ENCODE results near the gene ALCAM.

ALCAM gene

GRCh38 chr3:105328338-105328730, 38.4 kb upstream of the ALCAM start:
- no peak for TF ChIP-seq CTCF (conservative IDR thresholded peaks at IDR 0.05; ENCODE audit: control insufficient read depth, insufficient read depth, low read depth, low read length)

GRCh38 chr3:105332961-105333360, 33.7 kb upstream of the ALCAM start:
- TF ChIP-seq CTCF (conservative IDR thresholded peaks at IDR 0.05; ENCODE audit: control insufficient read depth, insufficient read depth, low read depth, low read length): no peak
- DNase-seq (ENCODE audit: low read depth): no peak
- H3K4me3 ChIP-seq (ENCODE audit: control insufficient read depth, low read depth, low read length): no peak overlapping the region

More at GRCh38 chr3:105328338-105328730, 38.4 kb upstream of the ALCAM start:
- peak; percentile 34 for DNase-seq (ENCODE audit: low read depth)
- H3K4me3 ChIP-seq (ENCODE audit: control insufficient read depth, low read depth, low read length): no peak overlapping the region

- peak; percentile 46 for DNase-seq (ENCODE audit: low read depth)
- TF ChIP-seq CTCF (conservative IDR thresholded peaks at IDR 0.05; ENCODE audit: control insufficient read depth, insufficient read depth, low read depth, low read length): no peak
- H3K4me3 ChIP-seq (ENCODE audit: control insufficient read depth, low read depth, low read length): no peak overlapping the region
Measured at GRCh38 chr3:105334138-105334882, 32.4 kb upstream of the ALCAM start.

- no peak overlapping the region for H3K4me3 ChIP-seq (ENCODE audit: control insufficient read depth, low read depth, low read length)
- DNase-seq (ENCODE audit: low read depth): no peak
- TF ChIP-seq CTCF (conservative IDR thresholded peaks at IDR 0.05; ENCODE audit: control insufficient read depth, insufficient read depth, low read depth, low read length): no peak
Measured at GRCh38 chr3:105339946-105340345, 26.8 kb upstream of the ALCAM start.

- no peak for TF ChIP-seq CTCF (conservative IDR thresholded peaks at IDR 0.05; ENCODE audit: control insufficient read depth, insufficient read depth, low read depth, low read length)
- no peak overlapping the region for H3K4me3 ChIP-seq (ENCODE audit: control insufficient read depth, low read depth, low read length)
- DNase-seq (ENCODE audit: low read depth): no peak
Measured at GRCh38 chr3:105343991-105344390, 22.7 kb upstream of the ALCAM start.

- no peak overlapping the region for H3K4me3 ChIP-seq (ENCODE audit: control insufficient read depth, low read depth, low read length)
- TF ChIP-seq CTCF (conservative IDR thresholded peaks at IDR 0.05; ENCODE audit: control insufficient read depth, insufficient read depth, low read depth, low read length): no peak
- no peak for DNase-seq (ENCODE audit: low read depth)
Measured at GRCh38 chr3:105345156-105345555, 21.6 kb upstream of the ALCAM start.
